Fibroblast of mammary gland (primary cell): ENCODE measurements around the gene CCDC141.

Experiments
- DNase-seq: peaks from one replicate; pipeline ENCODE4 v3.0.0-alpha.2; 2010; ENCODE audit warnings: low read depth
- H3K4me3 ChIP-seq: 2 replicates; pipeline ENCODE4 v1.5.1; 2011; ENCODE audit warnings: low read depth, mild to moderate bottlenecking, low read length, moderate library complexity; ENCODE audit not compliant: control insufficient read depth
- TF ChIP-seq, protein P1 (sequence below): conservative IDR thresholded peaks from 2 replicates; pipeline ENCODE4 v1.5.1; 2011; ENCODE audit warnings: low read depth, low read length, inconsistent platforms; ENCODE audit not compliant: control insufficient read depth, insufficient read depth

Gene CCDC141

DNA sequence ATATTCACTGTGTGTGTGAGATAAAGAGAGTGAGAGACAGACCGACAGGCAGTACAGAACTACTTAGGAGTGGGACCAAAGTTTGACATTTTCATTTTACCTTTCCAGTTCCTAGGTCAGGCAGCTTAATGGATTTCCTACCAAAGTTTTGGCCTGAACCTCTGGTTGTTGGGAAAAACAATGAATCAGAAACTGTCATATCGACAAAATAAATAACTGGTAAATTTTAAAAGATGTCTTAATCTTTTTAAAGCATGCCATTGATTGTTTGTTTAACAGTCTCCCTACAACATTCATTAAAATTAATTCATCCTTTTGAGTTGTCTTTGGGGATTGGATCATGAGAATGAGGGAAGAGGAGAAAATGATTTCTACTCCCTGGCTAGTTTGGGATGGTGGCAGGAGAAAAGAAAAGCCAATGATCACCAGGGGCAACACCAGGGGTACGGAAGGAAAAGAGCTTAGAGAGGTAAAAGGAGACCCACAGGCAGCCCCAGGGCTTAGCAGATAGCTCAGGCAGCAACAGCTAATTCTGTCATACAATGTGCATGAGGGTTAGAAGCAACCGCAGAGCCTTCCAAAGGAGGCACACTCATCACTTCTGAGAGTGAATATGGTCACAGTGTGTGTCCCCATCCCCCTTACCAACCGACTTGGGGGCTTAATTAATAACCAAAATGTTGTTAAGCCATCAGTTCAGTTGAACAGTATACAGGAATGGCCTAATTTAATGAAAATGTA lies 98.5 kb downstream of the CCDC141 start:
- TF ChIP-seq, protein P1, sequence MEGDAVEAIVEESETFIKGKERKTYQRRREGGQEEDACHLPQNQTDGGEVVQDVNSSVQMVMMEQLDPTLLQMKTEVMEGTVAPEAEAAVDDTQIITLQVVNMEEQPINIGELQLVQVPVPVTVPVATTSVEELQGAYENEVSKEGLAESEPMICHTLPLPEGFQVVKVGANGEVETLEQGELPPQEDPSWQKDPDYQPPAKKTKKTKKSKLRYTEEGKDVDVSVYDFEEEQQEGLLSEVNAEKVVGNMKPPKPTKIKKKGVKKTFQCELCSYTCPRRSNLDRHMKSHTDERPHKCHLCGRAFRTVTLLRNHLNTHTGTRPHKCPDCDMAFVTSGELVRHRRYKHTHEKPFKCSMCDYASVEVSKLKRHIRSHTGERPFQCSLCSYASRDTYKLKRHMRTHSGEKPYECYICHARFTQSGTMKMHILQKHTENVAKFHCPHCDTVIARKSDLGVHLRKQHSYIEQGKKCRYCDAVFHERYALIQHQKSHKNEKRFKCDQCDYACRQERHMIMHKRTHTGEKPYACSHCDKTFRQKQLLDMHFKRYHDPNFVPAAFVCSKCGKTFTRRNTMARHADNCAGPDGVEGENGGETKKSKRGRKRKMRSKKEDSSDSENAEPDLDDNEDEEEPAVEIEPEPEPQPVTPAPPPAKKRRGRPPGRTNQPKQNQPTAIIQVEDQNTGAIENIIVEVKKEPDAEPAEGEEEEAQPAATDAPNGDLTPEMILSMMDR: no peak
- no peak for DNase-seq
- H3K4me3 ChIP-seq: no peak overlapping the region

DNA sequence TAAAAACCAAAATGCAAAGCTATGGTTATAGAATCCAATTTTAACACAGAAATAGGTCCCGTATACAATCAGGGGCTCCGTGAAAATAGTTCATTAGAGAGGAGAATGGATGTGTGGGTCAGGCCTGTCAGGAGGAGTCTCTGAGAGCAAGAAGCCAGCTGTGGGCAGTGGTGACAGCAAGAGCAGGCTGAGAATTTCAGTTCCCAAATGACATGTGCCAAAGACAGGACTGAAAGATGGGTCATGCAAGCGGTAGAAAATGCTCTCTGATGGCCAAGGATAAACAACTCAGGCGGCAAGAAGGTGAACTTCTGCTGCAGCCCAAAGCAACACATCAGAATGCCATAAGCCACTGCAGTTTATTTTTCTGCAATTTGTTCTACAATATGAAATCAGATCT lies 100.4 kb downstream of the CCDC141 start:
- H3K4me3 ChIP-seq: no peak overlapping the region
- TF ChIP-seq, protein P1: no peak
- no peak for DNase-seq

DNA sequence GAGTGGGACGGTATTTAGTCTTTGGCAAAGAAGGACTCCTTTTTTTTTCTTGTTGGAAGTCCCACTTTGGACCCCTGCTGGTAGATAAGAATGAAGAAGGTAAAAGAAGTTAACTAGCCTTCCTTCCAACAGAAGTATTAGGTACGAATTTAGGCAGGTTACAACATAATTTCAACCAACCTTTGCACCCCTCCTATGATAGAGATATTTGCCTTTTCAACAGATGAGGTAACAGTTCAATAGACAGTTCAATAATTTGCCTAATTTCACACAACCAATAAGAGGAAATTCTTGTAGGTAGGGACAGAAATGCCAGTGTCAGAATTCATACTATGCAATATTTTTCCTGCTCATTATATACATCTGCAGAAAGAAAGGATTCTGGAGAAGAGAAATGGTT lies 100.8 kb downstream of the CCDC141 start:
- no peak overlapping the region for H3K4me3 ChIP-seq

DNA sequence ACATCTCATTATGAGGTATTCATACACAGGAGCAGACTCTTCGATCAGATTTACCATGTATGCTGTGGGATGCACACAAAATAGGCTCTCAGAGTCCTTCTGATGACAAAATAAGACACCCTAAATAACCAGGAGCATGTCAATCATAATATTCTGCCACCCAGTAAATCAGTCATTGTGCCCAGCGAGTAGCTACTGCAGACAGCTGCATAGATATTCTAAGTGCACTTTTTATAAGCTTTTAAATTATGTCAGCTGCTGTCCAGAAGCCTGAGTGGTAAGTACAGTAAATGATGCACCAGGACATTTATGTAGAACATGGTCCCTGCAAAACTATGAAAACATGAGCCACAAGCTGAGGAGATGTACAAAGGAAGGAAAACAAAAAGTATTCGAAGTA lies 102.9 kb downstream of the CCDC141 start:
- no peak overlapping the region for H3K4me3 ChIP-seq
- no peak for DNase-seq
- TF ChIP-seq, protein P1: no peak

More for the DNA sequence above, 100.8 kb downstream of the CCDC141 start:
- DNase-seq: no peak
- TF ChIP-seq, protein P1: no peak

DNA sequence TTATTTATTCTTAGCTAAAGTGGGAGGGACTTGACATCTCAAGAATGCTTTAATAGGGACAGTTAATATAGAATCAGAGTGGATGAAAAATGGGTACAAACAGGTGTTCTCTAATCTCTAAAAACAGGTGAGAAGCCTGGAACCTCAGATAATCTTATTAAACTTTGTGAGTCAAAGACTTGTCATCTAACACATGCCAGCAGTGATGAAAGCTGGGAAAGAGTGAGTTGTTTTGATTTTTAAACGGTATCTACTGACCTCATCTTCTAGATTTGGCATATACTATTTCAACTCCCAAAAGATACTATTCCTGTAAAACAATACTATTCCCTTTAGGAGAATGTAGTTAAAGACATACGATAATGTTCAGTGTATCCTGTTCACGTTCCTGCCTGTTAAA lies 103.4 kb downstream of the CCDC141 start:
- TF ChIP-seq, protein P1: no peak
- no peak overlapping the region for H3K4me3 ChIP-seq
- DNase-seq: peak; percentile 1

DNA sequence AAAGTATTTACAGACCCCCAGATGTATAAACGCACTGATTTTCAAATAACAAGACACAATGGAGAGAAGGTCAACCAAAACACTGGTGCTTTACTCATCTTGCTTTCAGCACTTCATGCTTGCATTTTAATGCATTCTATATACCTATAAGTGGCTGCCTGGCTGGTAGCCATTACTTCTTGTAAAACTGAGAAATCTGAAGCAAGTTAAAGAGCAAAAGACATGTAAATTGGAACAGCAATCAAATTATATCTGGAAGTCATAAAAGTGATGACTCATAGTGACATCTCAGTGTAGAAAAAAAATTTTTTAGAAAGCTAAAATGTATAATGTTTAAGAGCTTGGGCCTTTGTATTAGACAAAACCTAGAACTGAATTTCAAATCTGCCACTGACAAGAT lies 106.2 kb downstream of the CCDC141 start:
- DNase-seq: peak; percentile 12
- TF ChIP-seq, protein P1: no peak
- H3K4me3 ChIP-seq: no peak overlapping the region
